Activated naive CD4-positive, alpha-beta T cell treated with anti-CD3 and anti-CD28 coated beads, Interleukin-2, amount 10 ng/mL, durations not matched to agents 7 days and 5 days (primary cell): ENCODE data around the gene ASH1L.
"Not testable (repeated sequence)": the region's sequence is repeated elsewhere in the genome, so short reads cannot be mapped to it uniquely, and the experiment has no call there.

Source experiments
- CTCF ChIA-PET: fragments of 350-600 bp; sonication (Branson Sonifier 250); formaldehyde crosslinking; loops from one replicate; lab custom pipeline; 2021; ENCODE audit warnings: antibody characterized with exemption; lab: Charles Lee
- DNase-seq: peaks from one replicate; pipeline ENCODE4 v3.0.0-alpha.2; 2020
- H3K27ac Mint-ChIP-seq: one replicate; pipeline ENCODE4 v1.8.0; 2021; ENCODE audit warnings: mild to moderate bottlenecking, moderate library complexity, mixed read lengths
- H3K27me3 Mint-ChIP-seq: one replicate; pipeline ENCODE4 v1.8.0; 2021; ENCODE audit warnings: mild to moderate bottlenecking, mixed read lengths
- H3K36me3 Mint-ChIP-seq: one replicate; pipeline ENCODE4 v1.8.0; 2021; ENCODE audit warnings: mixed read lengths
- H3K4me1 Mint-ChIP-seq: one replicate; pipeline ENCODE4 v1.8.0; 2021; ENCODE audit warnings: mixed read lengths
- H3K4me3 Mint-ChIP-seq: one replicate; pipeline ENCODE4 v1.8.0; 2021; ENCODE audit warnings: mild to moderate bottlenecking, moderate library complexity, mixed read lengths
- H3K9me3 Mint-ChIP-seq: one replicate; pipeline ENCODE4 v1.8.0; 2021; ENCODE audit warnings: mixed read lengths

The ASH1L gene

DNA sequence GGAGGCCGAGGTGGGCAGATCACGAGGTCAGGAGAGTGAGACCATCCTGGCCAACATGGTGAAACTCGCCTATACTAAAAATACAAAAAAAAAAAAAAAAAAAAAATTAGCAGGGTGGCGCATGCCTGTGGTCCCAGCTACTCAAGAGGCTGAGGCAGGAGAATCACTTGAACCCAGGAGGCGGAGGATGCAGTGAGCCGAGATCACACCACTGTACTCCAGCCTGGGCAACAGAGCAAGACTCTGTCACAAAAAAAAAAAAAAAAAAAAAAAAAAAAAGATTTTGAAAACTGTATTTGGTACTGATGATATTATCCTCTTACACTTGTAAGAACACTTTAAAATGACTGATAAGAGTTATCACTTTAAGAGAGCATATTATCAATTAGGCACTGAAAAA lies 74.2 kb downstream of the ASH1L start:
- H3K27me3 Mint-ChIP-seq, CTCF ChIA-PET, H3K9me3 Mint-ChIP-seq: not testable (repeated sequence)

DNA sequence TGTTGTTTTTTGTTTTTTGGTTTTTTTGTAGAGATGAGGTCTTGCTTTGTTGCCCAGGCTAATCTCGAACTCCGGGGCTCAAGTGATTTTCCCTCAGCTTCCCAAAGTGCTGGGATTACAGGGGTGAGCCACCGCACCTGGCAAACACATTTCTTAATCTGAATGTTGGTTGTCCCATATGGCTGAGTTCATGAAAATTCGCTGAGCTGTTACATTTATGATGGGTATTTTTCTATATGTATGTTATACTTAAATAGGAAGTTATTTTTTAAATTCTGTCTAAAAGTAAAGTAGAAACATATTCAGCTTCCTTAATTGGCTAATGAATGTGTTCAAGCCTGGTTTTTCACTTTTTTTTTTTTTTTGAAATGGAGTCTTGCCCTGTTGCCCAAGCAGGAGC lies 75.1 kb downstream of the ASH1L start:
- DNase-seq = no peak
- Mint-ChIP-seq H3K27ac (no peak overlapping the region), H3K4me1 (peaks cover 6% of the 10 kb centered on the region), H3K27me3 (no peaks in the 10 kb centered on the region), H3K4me3 (no peak overlapping the region), H3K36me3 (peaks cover 9% of the 10 kb centered on the region), H3K9me3 (no peaks in the 10 kb centered on the region)
- CTCF ChIA-PET = interaction anchor here (0.6 kb wide), 1 partner anchor 315 kb away, joined by 3 read pairs; the partner anchor contains the start of gene KRTCAP2

More for the DNA sequence above, 74.2 kb downstream of the ASH1L start:
- H3K27ac Mint-ChIP-seq, H3K4me3 Mint-ChIP-seq, H3K36me3 Mint-ChIP-seq, H3K4me1 Mint-ChIP-seq, DNase-seq: not testable (repeated sequence)

DNA sequence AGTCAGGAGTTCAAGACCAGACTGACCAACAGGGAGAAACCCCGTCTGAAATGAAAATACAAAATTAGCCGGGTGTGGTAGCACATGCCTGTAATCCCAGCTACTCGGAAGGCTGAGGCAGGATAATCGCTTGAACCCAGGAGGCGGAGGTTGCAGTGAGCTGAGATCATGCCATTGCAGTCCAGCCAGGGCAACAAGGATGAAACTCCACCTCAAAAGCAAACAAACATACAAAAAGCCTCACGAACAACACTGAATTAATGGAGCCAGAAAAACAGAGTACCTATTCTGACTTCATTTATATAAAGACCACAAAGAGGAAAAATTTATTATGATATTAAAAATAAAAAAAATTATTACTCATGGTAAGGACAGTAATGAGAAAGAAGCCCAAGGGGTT lies 75.7 kb downstream of the ASH1L start:
- H3K27ac Mint-ChIP-seq, CTCF ChIA-PET, H3K4me1 Mint-ChIP-seq, H3K9me3 Mint-ChIP-seq, H3K27me3 Mint-ChIP-seq, H3K4me3 Mint-ChIP-seq, DNase-seq: not testable (repeated sequence)
- peaks cover 12% of the 10 kb centered on the region for H3K36me3 Mint-ChIP-seq

DNA sequence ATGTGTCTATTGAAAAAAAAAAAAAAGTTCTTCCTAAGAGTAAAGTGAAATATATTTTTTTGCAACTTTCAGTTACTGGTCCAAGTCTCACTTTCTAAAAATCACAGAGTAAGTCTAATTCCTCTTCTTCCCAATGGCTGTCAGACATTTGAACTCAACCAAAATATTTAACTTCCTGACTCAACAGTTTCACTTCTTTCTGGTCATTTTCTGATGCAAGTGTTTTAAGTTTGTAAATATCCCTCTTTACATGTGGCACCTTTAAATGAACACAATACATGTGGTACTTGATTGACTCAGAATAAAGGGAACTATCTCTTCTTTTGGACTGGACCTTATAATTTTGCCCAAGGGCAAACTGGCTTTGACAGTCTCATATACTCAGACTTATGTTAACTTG lies 76.7 kb downstream of the ASH1L start:
- Mint-ChIP-seq H3K36me3 (peaks cover 22% of the 10 kb centered on the region), H3K27me3 (no peaks in the 10 kb centered on the region), H3K27ac (no peak overlapping the region), H3K4me1 (peaks cover 6% of the 10 kb centered on the region), H3K4me3 (no peak overlapping the region), H3K9me3 (no peaks in the 10 kb centered on the region)
- DNase-seq = no peak
- CTCF ChIA-PET = no interaction called here

DNA sequence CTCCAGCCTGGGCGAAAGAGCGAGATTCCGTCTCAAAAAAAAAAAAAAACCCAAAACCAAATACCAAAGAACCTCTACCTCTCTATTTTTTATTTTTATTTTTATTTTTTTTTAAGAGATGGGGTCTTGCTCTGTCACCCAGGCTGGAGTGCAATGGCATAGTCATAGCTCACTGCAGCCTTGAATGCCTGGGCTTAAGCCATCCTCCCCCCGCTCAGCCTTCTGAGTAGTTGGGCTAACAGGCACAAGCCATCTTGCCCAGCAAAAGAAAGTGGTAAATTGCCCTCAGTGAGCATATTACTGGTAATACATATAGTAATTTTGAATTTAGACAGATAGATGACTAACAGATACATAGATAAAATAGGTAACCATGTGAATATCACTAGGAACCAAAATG lies 77.4 kb downstream of the ASH1L start:
- H3K36me3 Mint-ChIP-seq = peaks cover 27% of the 10 kb centered on the region
- H3K4me3 Mint-ChIP-seq = no peak overlapping the region
- H3K9me3 Mint-ChIP-seq = no peaks in the 10 kb centered on the region
- H3K4me1 Mint-ChIP-seq = peaks cover 6% of the 10 kb centered on the region
- no peak for DNase-seq
- no peaks in the 10 kb centered on the region for H3K27me3 Mint-ChIP-seq
- CTCF ChIA-PET = no interaction called here
- H3K27ac Mint-ChIP-seq = no peak overlapping the region

DNA sequence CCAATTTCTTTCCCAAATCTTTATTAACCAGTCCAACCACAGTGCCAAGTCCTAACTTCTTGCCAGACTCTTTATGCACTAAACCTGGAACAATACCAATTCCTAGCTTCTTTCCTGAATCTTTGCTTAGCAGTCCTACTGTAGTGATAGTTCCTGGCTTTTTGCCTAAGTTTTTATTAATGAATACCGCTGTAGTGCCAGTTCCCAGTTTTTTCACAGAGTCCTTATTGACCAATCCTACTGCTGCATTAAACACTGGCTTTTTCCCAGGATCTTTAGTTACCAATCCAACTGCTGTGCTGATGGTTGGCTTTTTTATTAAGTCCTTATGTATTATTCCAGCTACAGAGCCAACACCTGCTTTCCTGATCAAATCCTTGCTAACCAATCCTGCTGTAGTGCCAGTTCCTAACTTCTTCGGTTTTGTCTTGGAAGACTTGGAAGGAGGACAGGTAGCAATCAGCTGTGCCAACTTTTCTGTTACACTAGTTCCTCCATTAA lies 80.8 kb downstream of the ASH1L start:
- H3K36me3 Mint-ChIP-seq = peaks cover 48% of the 10 kb centered on the region
- no peak overlapping the region for H3K4me3 Mint-ChIP-seq
- H3K9me3 Mint-ChIP-seq = no peaks in the 10 kb centered on the region
- CTCF ChIA-PET = no interaction called here
- DNase-seq = no peak
- H3K27ac Mint-ChIP-seq = no peak overlapping the region
- no peaks in the 10 kb centered on the region for H3K27me3 Mint-ChIP-seq
- peaks cover 6% of the 10 kb centered on the region for H3K4me1 Mint-ChIP-seq

DNA sequence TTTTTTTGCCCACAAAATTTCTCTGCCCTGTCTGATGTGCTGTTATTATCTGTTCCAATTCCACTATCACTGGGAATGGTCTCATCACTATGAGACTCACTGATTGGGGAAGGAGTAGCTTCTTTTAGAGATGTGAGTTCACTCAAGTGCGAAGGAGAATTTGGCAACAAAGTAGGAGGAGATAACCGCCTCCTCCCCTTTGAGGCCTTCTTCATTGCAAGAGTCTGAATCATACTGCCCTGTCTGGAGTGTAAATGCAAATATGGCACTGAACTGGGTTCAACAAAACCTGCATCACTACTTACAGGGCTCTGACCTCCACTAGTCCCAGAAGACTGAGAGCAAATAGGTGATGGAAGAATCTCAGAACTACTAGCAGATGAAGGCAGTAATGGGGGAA lies 83.4 kb downstream of the ASH1L start:
- Mint-ChIP-seq H3K36me3 (peaks cover 56% of the 10 kb centered on the region), H3K4me3 (no peak overlapping the region), H3K9me3 (peaks cover under 1% of the 10 kb centered on the region), H3K4me1 (no peaks in the 10 kb centered on the region), H3K27me3 (no peaks in the 10 kb centered on the region), H3K27ac (no peak overlapping the region)
- DNase-seq = no peak
- CTCF ChIA-PET = no interaction called here

DNA sequence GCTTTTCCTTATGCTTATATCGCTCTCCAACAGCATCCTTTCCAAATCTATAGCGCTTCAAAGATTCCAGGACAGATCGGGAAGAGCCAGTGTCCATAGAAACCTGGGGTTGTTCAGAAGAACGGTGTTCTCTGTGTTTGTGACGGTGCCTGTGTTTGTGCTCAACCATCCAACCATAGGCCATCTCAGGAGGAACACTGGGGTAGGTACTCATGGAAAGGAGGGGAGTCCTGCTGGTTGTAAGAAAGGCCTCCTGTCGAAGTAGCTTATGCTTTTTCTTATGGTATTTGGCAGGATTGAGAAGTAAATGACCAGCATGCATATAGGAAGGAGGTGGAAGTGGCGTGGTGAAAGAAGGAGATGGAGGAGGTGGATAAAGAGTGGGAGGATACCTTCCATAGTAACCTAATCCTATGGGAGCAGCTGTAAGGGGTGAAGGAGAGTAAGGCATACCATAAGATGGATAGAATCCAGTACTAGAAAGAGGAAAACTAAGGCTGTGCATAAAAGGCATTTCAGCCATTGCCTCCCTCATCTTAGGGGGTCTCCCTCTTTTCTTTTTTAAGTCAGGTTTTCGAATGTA lies 84.2 kb downstream of the ASH1L start:
- CTCF ChIA-PET = no interaction called here
- no peaks in the 10 kb centered on the region for H3K4me1 Mint-ChIP-seq
- H3K36me3 Mint-ChIP-seq = peaks cover 60% of the 10 kb centered on the region
- DNase-seq = no peak
- H3K27me3 Mint-ChIP-seq = no peaks in the 10 kb centered on the region
- no peak overlapping the region for H3K4me3 Mint-ChIP-seq
- H3K9me3 Mint-ChIP-seq = peaks cover 2% of the 10 kb centered on the region
- H3K27ac Mint-ChIP-seq = no peak overlapping the region

DNA sequence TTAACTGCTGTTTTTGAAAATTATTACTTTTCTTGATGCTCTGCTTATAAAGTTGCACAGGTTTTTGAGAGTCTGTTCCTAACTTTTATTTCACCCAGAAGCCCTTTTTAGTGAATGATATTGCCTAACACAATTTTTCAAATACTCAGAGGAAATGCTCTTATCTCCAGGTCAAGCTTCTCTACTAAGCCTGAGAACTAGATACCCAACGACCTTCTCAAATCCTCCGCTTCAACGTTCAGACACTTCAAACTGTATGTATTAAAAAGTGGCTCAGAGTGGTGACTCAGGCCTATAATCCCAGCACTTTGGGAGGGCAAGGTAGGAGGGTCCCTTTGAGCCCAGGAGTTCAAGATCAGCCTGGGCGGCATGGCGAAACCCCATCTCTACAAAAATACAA lies 88.5 kb downstream of the ASH1L start:
- H3K9me3 Mint-ChIP-seq = peaks cover 17% of the 10 kb centered on the region
- no peak overlapping the region for H3K27ac Mint-ChIP-seq
- H3K4me3 Mint-ChIP-seq = no peak overlapping the region
- H3K27me3 Mint-ChIP-seq = no peaks in the 10 kb centered on the region
- CTCF ChIA-PET = no interaction called here
- H3K36me3 Mint-ChIP-seq = peaks cover 58% of the 10 kb centered on the region
- no peak for DNase-seq
- no peaks in the 10 kb centered on the region for H3K4me1 Mint-ChIP-seq

DNA sequence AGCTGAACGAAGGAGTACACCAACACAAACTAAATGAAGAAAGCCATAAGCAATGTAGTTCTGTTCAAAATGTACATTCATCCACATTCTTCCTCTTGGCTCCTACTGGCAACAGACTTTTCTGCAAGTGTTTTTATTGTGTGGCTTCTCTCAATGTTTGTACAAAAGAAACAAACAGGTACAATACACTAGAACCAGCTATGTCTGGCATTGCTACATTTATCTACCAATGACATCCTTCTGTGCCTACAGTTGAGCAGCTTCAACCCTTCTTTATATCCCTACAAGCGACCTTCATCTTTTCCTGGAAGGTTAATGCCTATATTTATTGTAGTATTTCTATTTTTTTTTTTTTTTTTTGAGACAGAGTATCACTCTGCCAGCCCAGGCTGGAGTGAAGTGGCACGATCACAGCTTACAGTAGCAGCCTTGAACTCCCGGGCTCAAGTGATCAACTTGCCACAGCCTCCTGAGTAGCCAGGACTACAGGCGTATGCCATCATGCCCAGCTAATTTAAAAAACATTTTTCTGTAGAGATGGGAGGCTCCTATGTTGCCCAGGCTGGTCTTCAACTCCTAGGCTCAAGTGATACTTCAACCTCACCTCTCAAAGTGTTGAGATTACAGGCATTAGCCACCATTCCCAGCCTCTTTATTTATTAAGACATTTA lies 89.3 kb downstream of the ASH1L start:
- Mint-ChIP-seq H3K4me3 (no peak overlapping the region), H3K9me3 (peaks cover 17% of the 10 kb centered on the region), H3K27ac (no peak overlapping the region), H3K36me3 (peaks cover 55% of the 10 kb centered on the region), H3K4me1 (peaks cover 2% of the 10 kb centered on the region), H3K27me3 (no peaks in the 10 kb centered on the region)
- CTCF ChIA-PET = no interaction called here
- DNase-seq = no peak

DNA sequence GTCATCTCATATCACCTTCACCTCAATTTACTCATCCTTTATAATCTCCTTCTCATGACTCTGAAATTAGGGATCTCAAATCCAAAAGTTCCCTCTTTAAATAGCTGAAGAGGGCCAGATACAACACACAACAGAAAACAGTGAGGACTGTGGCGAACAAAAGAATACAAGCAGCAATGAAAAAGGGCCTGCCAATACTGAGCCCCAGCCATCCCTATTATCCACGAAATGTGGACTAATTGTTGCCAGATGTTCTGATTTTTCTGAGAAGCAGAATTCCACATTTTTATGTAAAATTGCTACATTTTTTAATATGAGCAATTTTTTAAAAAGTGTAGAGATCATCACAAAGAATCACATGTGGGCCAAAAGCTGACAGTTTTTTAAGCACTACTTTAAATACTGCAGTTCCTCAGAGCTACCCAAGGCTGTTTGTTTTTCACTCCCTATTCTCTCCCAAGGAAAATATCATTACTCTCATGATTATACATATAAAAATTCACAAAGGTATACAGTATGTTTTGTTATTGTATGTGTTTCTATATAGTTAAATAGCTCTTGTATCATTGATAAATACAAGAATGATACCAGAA lies 90.0 kb downstream of the ASH1L start:
- Mint-ChIP-seq H3K9me3 (peaks cover 17% of the 10 kb centered on the region), H3K4me3 (no peak overlapping the region), H3K27ac (no peak overlapping the region), H3K36me3 (peaks cover 55% of the 10 kb centered on the region), H3K4me1 (peaks cover 6% of the 10 kb centered on the region), H3K27me3 (no peaks in the 10 kb centered on the region)
- DNase-seq = no peak
- CTCF ChIA-PET = no interaction called here

DNA sequence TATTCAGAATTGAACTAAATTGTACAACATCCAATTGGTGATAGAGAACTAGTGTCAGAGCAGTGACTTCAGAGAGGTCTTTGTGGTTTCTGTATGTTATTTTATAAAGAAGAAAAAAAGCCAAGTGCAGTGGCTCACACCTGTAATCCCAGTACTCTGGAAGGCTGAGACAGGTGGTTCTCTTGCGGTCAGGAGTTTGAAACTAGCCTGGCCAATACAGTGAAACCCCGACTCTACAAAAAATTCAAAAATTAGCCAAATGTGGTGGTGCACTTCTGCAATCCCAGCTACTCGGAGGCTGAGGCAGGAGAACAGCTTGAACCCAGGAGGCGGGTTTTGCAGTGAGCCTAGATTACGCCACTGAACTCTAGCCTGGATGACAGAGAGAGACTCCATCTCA lies 90.7 kb downstream of the ASH1L start:
- DNase-seq = no peak
- CTCF ChIA-PET = no interaction called here
- Mint-ChIP-seq H3K36me3 (peaks cover 55% of the 10 kb centered on the region), H3K27me3 (no peaks in the 10 kb centered on the region), H3K4me3 (no peak overlapping the region), H3K27ac (no peak overlapping the region), H3K9me3 (peaks cover 17% of the 10 kb centered on the region), H3K4me1 (peaks cover 12% of the 10 kb centered on the region)

DNA sequence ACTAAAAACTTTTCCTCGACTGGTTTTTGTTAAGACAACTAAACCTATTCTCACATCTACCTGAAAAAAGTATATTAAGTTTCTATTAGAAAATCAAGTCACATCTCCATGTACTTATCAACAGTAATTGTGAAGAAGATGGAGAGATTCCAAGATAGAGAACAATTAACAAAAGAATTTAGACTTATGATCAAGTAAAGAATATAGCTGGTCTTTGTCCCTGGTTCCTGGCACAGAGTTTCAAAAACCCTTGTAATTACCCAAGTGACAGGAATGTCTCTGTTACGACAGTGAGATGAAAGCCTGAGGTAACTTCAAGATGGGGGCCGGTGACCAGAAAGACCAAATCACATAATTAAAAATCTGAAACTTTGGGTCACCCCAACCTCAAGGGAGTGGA lies 91.6 kb downstream of the ASH1L start:
- Mint-ChIP-seq H3K4me3 (no peak overlapping the region), H3K27me3 (no peaks in the 10 kb centered on the region), H3K27ac (no peak overlapping the region), H3K4me1 (peaks cover 21% of the 10 kb centered on the region), H3K9me3 (peaks cover 17% of the 10 kb centered on the region), H3K36me3 (peaks cover 56% of the 10 kb centered on the region)
- no peak for DNase-seq
- CTCF ChIA-PET = no interaction called here

DNA sequence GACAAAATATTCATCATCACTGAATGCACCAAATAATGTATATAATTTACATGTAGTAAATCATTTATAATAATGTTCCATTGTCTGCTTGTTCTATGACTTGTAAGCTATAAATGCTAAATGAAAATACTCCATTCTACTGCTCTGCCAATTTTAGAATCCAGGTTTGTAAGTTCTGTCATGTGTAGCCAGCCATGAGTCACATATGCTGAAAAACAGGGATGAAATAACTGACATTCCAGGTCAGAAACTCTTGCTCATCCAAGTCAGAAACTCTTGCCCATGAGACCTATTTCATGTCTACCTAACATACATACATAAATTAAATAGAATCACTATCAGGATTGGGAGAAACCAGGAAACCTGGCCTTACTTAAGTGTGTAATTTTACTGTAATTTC lies 95.6 kb downstream of the ASH1L start:
- H3K36me3 Mint-ChIP-seq = peaks cover 47% of the 10 kb centered on the region
- peaks cover 28% of the 10 kb centered on the region for H3K4me1 Mint-ChIP-seq
- CTCF ChIA-PET = interaction anchor here (0.6 to 1.2 kb wide), 5 partner anchors 10 to 216 kb away, joined by 3 to 4 read pairs (median 3); no protein-coding TSS in a partner anchor
- H3K27ac Mint-ChIP-seq = peak overlapping the region; percentile 76
- DNase-seq = no peak
- H3K9me3 Mint-ChIP-seq = peaks cover 9% of the 10 kb centered on the region
- H3K4me3 Mint-ChIP-seq = no peak overlapping the region
- H3K27me3 Mint-ChIP-seq = no peaks in the 10 kb centered on the region

DNA sequence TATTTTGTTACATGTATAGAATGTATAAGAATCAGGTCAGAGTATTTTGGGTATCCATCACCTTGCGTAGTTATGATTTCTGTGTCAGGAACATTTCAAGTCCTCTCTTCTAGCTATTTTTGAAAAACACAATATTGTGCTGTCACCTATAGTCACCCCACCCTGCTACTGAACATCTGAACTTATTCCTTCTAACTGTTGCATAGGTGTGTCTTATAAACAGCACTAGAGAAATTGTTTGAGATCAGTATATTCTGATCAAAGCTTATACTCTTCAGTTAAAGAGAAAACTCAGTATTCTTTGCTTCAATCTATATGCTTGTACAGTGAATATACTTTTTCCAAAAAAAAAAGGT lies 96.0 kb downstream of the ASH1L start:
- CTCF ChIA-PET = interaction anchor here (0.6 to 1.2 kb wide), 3 partner anchors 15 to 215 kb away, joined by 3 to 4 read pairs (median 3); no protein-coding TSS in a partner anchor
- H3K27ac Mint-ChIP-seq = peak overlapping the region; percentile 76
- H3K4me3 Mint-ChIP-seq = no peak overlapping the region
- no peak for DNase-seq
- H3K9me3 Mint-ChIP-seq = peaks cover 7% of the 10 kb centered on the region
- peaks cover 46% of the 10 kb centered on the region for H3K36me3 Mint-ChIP-seq
- H3K4me1 Mint-ChIP-seq = peaks cover 28% of the 10 kb centered on the region
- H3K27me3 Mint-ChIP-seq = no peaks in the 10 kb centered on the region
